Measurements from ENCODE around the gene NOP14.
"Not testable (repeated sequence)": the region's sequence is repeated elsewhere in the genome, so short reads cannot be mapped to it uniquely, and the experiment has no call there.

GRCh38 chr4:2918300-2918699 lies 44.9 kb downstream of the NOP14 start:
- TF ChIP-seq CTCF (IDR thresholded peaks at IDR 0.05); ZFX (IDR thresholded peaks at IDR 0.05; ENCODE audit: borderline replicate concordance): not testable (repeated sequence)

All from 22Rv1 (cell line).